Adrenal gland (tissue), 5 donors: ENCODE results near the gene ZFP62.

ENCODE experiments used
- POLR2A ChIP-seq, 2 donors: fragments of 450-650 bp; IDR thresholded peaks; one replicate each; pipeline ENCODE4 v1.6.1; 2017; ENCODE audit warnings: antibody characterized with exemption in 2 of 2, mild to moderate bottlenecking in 2 of 2, moderate library complexity in 1 of 2
- TF ChIP-seq, protein P1 (sequence below), 6 experiments: fragments of 450-650 bp in 4 of 6; fragments of 200-600 bp in 2 of 6; sonication (generic) in 1 of 6; IDR thresholded peaks; 1 replicate in 5 of 6; 2 replicates in 1 of 6; pipeline versions ENCODE4 v1.5.1 to v1.8.0; 2016 to 2021; ENCODE audit warnings: antibody characterized with exemption in 6 of 6, mild to moderate bottlenecking in 2 of 6, moderate library complexity in 1 of 6
- donor health status: DM: no; HTN: no; CAD: no.

- TF ChIP-seq, protein P1, sequence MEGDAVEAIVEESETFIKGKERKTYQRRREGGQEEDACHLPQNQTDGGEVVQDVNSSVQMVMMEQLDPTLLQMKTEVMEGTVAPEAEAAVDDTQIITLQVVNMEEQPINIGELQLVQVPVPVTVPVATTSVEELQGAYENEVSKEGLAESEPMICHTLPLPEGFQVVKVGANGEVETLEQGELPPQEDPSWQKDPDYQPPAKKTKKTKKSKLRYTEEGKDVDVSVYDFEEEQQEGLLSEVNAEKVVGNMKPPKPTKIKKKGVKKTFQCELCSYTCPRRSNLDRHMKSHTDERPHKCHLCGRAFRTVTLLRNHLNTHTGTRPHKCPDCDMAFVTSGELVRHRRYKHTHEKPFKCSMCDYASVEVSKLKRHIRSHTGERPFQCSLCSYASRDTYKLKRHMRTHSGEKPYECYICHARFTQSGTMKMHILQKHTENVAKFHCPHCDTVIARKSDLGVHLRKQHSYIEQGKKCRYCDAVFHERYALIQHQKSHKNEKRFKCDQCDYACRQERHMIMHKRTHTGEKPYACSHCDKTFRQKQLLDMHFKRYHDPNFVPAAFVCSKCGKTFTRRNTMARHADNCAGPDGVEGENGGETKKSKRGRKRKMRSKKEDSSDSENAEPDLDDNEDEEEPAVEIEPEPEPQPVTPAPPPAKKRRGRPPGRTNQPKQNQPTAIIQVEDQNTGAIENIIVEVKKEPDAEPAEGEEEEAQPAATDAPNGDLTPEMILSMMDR (IDR thresholded peaks at IDR 0.05) = peak in 1 of 6 experiments; percentile 10
- peak in 1 of 2 donors; percentile 37 for TF ChIP-seq POLR2A (IDR thresholded peaks at IDR 0.05)
These were observed 51.5 kb downstream of the ZFP62 start for GRCh38 chr5:180809403-180810209.
